Fibroblast of lung (primary cell): ENCODE data around the gene EEF2K. TPM values are rescaled to one million over a fixed set of nuclear protein-coding genes. Genes with fewer than 3 reads are reported as not detected.

Source experiments
- DNase-seq, 2 donors: peaks; one replicate each; pipeline versions ENCODE4 v3.0.0 to v3.0.0-alpha.2; 2010; ENCODE audit warnings: low read depth in 2 of 2
- H2AFZ ChIP-seq: 2 replicates; pipeline ENCODE4 v1.5.1; 2012; ENCODE audit warnings: low read length, control low read depth, inconsistent platforms
- H3K27ac ChIP-seq: 2 replicates; pipeline ENCODE4 v1.5.1; 2011; ENCODE audit warnings: low read length, control low read depth; ENCODE audit not compliant: insufficient read depth
- H3K27me3 ChIP-seq: 2 replicates; pipeline ENCODE4 v1.5.1; 2011; ENCODE audit warnings: mild to moderate bottlenecking, low read length; ENCODE audit not compliant: control insufficient read depth, insufficient read depth
- H3K36me3 ChIP-seq: 2 replicates; pipeline ENCODE4 v1.5.1; 2011; ENCODE audit warnings: low read length; ENCODE audit not compliant: control insufficient read depth, insufficient read depth
- H3K4me1 ChIP-seq: 2 replicates; pipeline ENCODE4 v1.5.1; 2011; ENCODE audit warnings: low read length; ENCODE audit not compliant: control insufficient read depth, insufficient read depth; ENCODE audit errors: extremely low read depth
- H3K4me2 ChIP-seq: 2 replicates; pipeline ENCODE4 v1.5.1; 2011; ENCODE audit warnings: low read length, control low read depth; ENCODE audit not compliant: insufficient read depth; ENCODE audit errors: extremely low read depth
- H3K4me3 ChIP-seq, 4 experiments: fragments of 200-600 bp in 1 of 4; sonication (generic) in 1 of 4; replicated peaks in 1 of 4; 2 replicates each; pipeline ENCODE4 v1.5.1; 2011 to 2016; ENCODE audit warnings: low read length in 4 of 4, low read depth in 3 of 4, mild to moderate bottlenecking in 3 of 4, control low read depth in 2 of 4, inconsistent platforms in 1 of 4, mixed read lengths in 1 of 4; ENCODE audit not compliant: insufficient read depth in 1 of 4; ENCODE audit errors: control extremely low read depth in 1 of 4
- H3K79me2 ChIP-seq: 2 replicates; pipeline ENCODE4 v1.5.1; 2012; ENCODE audit warnings: mild to moderate bottlenecking, low read length, inconsistent platforms; ENCODE audit not compliant: control insufficient read depth, insufficient read depth
- H3K9ac ChIP-seq: 2 replicates; pipeline ENCODE4 v1.5.1; 2011; ENCODE audit warnings: mild to moderate bottlenecking, low read length, control low read depth; ENCODE audit not compliant: insufficient read depth
- H3K9me3 ChIP-seq: 2 replicates; pipeline ENCODE4 v1.5.1; 2012; ENCODE audit warnings: low read depth, low read length; ENCODE audit not compliant: control insufficient read depth, insufficient read depth
- H4K20me1 ChIP-seq: 2 replicates; pipeline ENCODE4 v1.5.1; 2011; ENCODE audit warnings: low read length; ENCODE audit not compliant: control insufficient read depth, insufficient read depth; ENCODE audit errors: extremely low read depth
- CTCF ChIP-seq, 2 donors: IDR thresholded peaks in 1 of 2; conservative IDR thresholded peaks in 1 of 2; 1 replicate in 1 of 2; 2 replicates in 1 of 2; pipeline ENCODE4 v1.5.1; 2011 to 2012; ENCODE audit warnings: low read length in 2 of 2, control low read depth in 1 of 2, inconsistent platforms in 1 of 2, low read depth in 1 of 2, mild to moderate bottlenecking in 1 of 2
- EZH2 ChIP-seq: IDR thresholded peaks from 2 replicates; pipeline ENCODE4 v1.5.1; 2012; ENCODE audit warnings: low read length, control low read depth, mild to moderate bottlenecking; ENCODE audit errors: missing control alignments
- polyA plus RNA-seq, 2 donors: library from polyadenylated mRNA; depleted of rRNA in 1 of 2; stranded (reverse) in 1 of 2; unstranded in 1 of 2; fragments of >200 nt; gene quantifications; 2 replicates each; pipeline ENCODE4 v1.2.1, GENCODE V29; 2011 to 2012; ENCODE audit warnings: missing spikeins in 1 of 2
- total RNA-seq: library from RNA; depleted of rRNA; stranded (reverse); fragments of >200 nt; gene quantifications from 2 replicates; pipeline ENCODE4 v1.2.1, GENCODE V29; 2014

The EEF2K gene
- total and polyA plus RNA-seq, 2 donors (not counting 1 experiment from before 2014, with no cell fraction given) = 8.9 to 22.6 TPM

GRCh38 chr16:22335668-22336246, 129.7 kb downstream of the EEF2K start:
- Histone ChIP-seq H3K27me3 (no peaks in the 10 kb centered on the region), H3K9me3 (no peaks in the 10 kb centered on the region), H3K4me1 (no peaks in the 10 kb centered on the region), H3K4me3 (no peak overlapping the region), H2AFZ (no peak overlapping the region), H4K20me1 (no peaks in the 10 kb centered on the region), H3K4me2 (no peak overlapping the region), H3K27ac (no peak overlapping the region), H3K36me3 (peaks cover 16% of the 10 kb centered on the region), H3K9ac (no peak overlapping the region), H3K79me2 (peaks cover 6% of the 10 kb centered on the region)
- TF ChIP-seq CTCF (conservative IDR thresholded peaks at IDR 0.05 in 1 of 2, IDR thresholded peaks at IDR 0.05 in 1 of 2; ENCODE audit: low read depth in 1 of 2, low read length in 2 of 2) = no peak
- TF ChIP-seq EZH2 = no peak
- DNase-seq = no peak

DNA sequence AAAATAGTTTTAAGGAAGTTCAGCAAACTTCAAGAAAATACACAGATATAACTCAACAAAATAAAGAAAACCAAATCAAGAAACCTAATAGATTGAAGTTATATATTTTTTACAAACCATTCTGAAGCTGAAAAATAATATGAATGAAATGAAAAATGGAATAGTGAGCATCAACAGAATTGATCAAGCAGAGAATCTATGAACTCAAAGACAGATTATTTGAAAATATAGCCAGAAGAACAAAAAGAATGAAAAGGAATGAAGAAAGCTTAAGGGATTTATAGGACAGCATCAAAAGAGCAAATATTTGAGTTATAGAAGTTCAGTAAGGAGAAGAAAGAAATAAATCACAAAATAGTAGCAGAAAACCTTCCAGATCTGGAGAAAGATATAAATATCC, 130.5 kb downstream of the EEF2K start:
- Histone ChIP-seq H2AFZ (no peak overlapping the region), H3K27me3 (no peaks in the 10 kb centered on the region), H3K4me3 (no peak overlapping the region), H3K27ac (no peak overlapping the region), H3K4me1 (no peaks in the 10 kb centered on the region), H3K79me2 (peaks cover 6% of the 10 kb centered on the region), H3K36me3 (peaks cover 16% of the 10 kb centered on the region), H4K20me1 (no peaks in the 10 kb centered on the region), H3K4me2 (no peak overlapping the region), H3K9me3 (no peaks in the 10 kb centered on the region), H3K9ac (no peak overlapping the region)
- no peak for DNase-seq
- TF ChIP-seq EZH2 (no peak), CTCF (conservative IDR thresholded peaks at IDR 0.05 in 1 of 2, IDR thresholded peaks at IDR 0.05 in 1 of 2; ENCODE audit: low read depth in 1 of 2, low read length in 2 of 2) (no peak)

DNA sequence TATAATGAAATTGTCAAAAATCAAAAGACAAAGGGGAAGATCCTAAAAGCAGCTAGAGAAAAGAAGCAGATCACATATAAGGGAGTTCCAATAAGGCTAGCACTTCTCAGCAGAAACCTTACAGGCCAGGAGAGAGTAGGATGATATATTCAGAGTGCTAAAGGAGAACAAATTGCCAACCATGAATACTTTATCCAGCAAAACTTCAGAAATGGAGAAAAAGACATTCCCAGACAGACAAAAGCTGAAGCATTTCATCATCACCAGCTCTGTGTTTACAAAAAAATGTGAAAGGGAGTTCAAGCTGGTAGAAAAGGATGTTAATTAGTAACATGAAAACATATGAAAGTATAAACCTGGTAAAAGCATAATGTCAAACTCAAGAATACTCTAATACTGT, 131.0 kb downstream of the EEF2K start:
- Histone ChIP-seq H3K4me2 (no peak overlapping the region), H3K36me3 (peaks cover 16% of the 10 kb centered on the region), H3K4me1 (no peaks in the 10 kb centered on the region), H3K27me3 (no peaks in the 10 kb centered on the region), H2AFZ (no peak overlapping the region), H3K9me3 (no peaks in the 10 kb centered on the region), H3K9ac (no peak overlapping the region), H3K27ac (no peak overlapping the region), H3K4me3 (no peak overlapping the region), H3K79me2 (peaks cover 6% of the 10 kb centered on the region), H4K20me1 (no peaks in the 10 kb centered on the region)
- TF ChIP-seq CTCF (conservative IDR thresholded peaks at IDR 0.05 in 1 of 2, IDR thresholded peaks at IDR 0.05 in 1 of 2; ENCODE audit: low read depth in 1 of 2, low read length in 2 of 2) (no peak), EZH2 (no peak)
- DNase-seq = peak in 1 of 2 donors; percentile 8
